A673 (cell line): ENCODE results near the gene UGT1A4. TPM values are rescaled to one million over a fixed set of nuclear protein-coding genes. Genes with fewer than 3 reads are reported as not detected.

Experiments
- BruUV-seq: library from RNA; stranded (reverse); fragments of 400-500 nt; replicated peaks from 2 replicates; lab custom pipeline; 2021; lab: Mats Ljungman, UMichigan
- CTCF ChIA-PET: fragments of 300-600 bp; sonication (Branson Sonifier 250); formaldehyde crosslinking; loops from one replicate; lab custom pipeline; 2022; ENCODE audit warnings: antibody characterized with exemption; lab: Charles Lee
- POLR2A ChIA-PET: fragments of 300-600 bp; sonication (Branson Sonifier 250); formaldehyde crosslinking; loops from one replicate; lab custom pipeline; 2022; ENCODE audit warnings: antibody characterized with exemption; ENCODE audit not compliant: low non-redundant PET; lab: Charles Lee
- DNase-seq: peaks from one replicate; pipeline ENCODE4 v3.0.0-alpha.2; 2015; ENCODE audit warnings: low spot score
- H3K27ac ChIP-seq: fragments of 200-600 bp; sonication (generic); 2 replicates; pipeline ENCODE4 v1.5.1; 2016; ENCODE audit warnings: mixed run types, low read depth, mild to moderate bottlenecking, mixed read lengths, antibody characterized with exemption, low read length; ENCODE audit not compliant: poor library complexity, severe bottlenecking
- H3K27me3 ChIP-seq: fragments of 200-600 bp; sonication (generic); replicated peaks from 2 replicates; pipeline ENCODE4 v1.6.1; 2017; ENCODE audit warnings: mixed run types, low read depth, mild to moderate bottlenecking, mixed read lengths, antibody characterized with exemption, low read length; ENCODE audit not compliant: insufficient read depth, poor library complexity
- H3K36me3 ChIP-seq: fragments of 200-600 bp; sonication (generic); 2 replicates; pipeline ENCODE4 v1.6.1; 2016; ENCODE audit warnings: mixed run types, mild to moderate bottlenecking, mixed read lengths, antibody characterized with exemption, low read length; ENCODE audit not compliant: insufficient read depth, poor library complexity, severe bottlenecking
- H3K4me1 ChIP-seq: fragments of 200-600 bp; sonication (generic); 2 replicates; pipeline ENCODE4 v1.6.1; 2017; ENCODE audit warnings: mixed run types, mild to moderate bottlenecking, mixed read lengths, antibody characterized with exemption, low read length; ENCODE audit not compliant: insufficient read depth, poor library complexity, severe bottlenecking
- H3K4me3 ChIP-seq: fragments of 200-600 bp; sonication (generic); 2 replicates; pipeline ENCODE4 v1.5.1; 2016; ENCODE audit warnings: low read depth, mixed run types, mild to moderate bottlenecking, mixed read lengths, low read length; ENCODE audit not compliant: poor library complexity, severe bottlenecking
- H3K9me3 ChIP-seq: fragments of 200-600 bp; sonication (generic); 2 replicates; pipeline ENCODE4 v1.6.1; 2016; ENCODE audit warnings: mixed run types, low read depth, mild to moderate bottlenecking, mixed read lengths, antibody characterized with exemption, low read length; ENCODE audit not compliant: poor library complexity, severe bottlenecking
- EZH2 ChIP-seq: fragments of 200-600 bp; sonication (generic); IDR thresholded peaks from 2 replicates; pipeline ENCODE4 v1.6.1; 2017; ENCODE audit warnings: borderline replicate concordance, low read depth, mild to moderate bottlenecking, mixed read lengths, antibody characterized with exemption, low read length; ENCODE audit not compliant: poor library complexity, severe bottlenecking
- intact Hi-C: fragments of 100-400 bp; cut with micrococcal nuclease; formaldehyde crosslinking; loops from one replicate; pipeline ENCODE4 v1.10.0; 2022; ENCODE audit not compliant: unreplicated experiment
- total RNA-seq: library from RNA; stranded (reverse); gene quantifications from 2 replicates; pipeline ENCODE4 v1.2.3, GENCODE V29; 2021
- TF ChIP-seq, protein P1 (sequence below): fragments of 300-800, 200-600 bp; sonication (generic); conservative IDR thresholded peaks from 2 replicates; pipeline ENCODE4 v1.5.1; 2017; ENCODE audit warnings: low read depth, mild to moderate bottlenecking, antibody characterized with exemption, low read length, moderate library complexity, mixed read lengths

The UGT1A4 gene
- total RNA-seq, 1 experiment from 2014 or later = 0.11 TPM

DNA sequence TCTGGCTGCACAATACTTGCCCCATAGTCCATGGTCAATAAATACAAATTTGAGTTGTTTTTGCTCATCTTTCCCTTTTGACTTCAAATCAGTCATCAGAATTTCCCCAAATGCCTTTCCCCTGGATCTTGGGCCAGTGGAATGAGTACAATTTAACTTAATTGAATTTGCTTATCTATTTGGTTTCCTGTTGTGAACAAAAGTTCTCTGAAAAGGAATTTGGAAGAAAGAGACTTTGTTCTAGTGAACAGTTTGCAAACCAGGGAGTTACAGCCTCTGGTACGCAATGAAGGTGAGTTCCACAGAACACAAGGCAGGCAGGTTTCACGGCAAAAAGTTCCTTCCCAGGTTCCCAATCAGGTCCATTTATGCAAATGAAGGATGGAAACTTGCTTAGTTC is 40.3 kb downstream of the UGT1A4 start:
- intact Hi-C loops = no loop called here
- ChIA-PET CTCF (no interaction called here), POLR2A (no interaction called here)
- TF ChIP-seq, protein P1, sequence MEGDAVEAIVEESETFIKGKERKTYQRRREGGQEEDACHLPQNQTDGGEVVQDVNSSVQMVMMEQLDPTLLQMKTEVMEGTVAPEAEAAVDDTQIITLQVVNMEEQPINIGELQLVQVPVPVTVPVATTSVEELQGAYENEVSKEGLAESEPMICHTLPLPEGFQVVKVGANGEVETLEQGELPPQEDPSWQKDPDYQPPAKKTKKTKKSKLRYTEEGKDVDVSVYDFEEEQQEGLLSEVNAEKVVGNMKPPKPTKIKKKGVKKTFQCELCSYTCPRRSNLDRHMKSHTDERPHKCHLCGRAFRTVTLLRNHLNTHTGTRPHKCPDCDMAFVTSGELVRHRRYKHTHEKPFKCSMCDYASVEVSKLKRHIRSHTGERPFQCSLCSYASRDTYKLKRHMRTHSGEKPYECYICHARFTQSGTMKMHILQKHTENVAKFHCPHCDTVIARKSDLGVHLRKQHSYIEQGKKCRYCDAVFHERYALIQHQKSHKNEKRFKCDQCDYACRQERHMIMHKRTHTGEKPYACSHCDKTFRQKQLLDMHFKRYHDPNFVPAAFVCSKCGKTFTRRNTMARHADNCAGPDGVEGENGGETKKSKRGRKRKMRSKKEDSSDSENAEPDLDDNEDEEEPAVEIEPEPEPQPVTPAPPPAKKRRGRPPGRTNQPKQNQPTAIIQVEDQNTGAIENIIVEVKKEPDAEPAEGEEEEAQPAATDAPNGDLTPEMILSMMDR = no peak
- TF ChIP-seq EZH2 = no peak
- H3K36me3 ChIP-seq = no peaks in the 10 kb centered on the region
- no TSS peak for BruUV-seq
- no peak overlapping the region for H3K4me3 ChIP-seq
- H3K9me3 ChIP-seq = no peaks in the 10 kb centered on the region
- H3K27ac ChIP-seq = no peak overlapping the region
- no peaks in the 10 kb centered on the region for H3K27me3 ChIP-seq
- H3K4me1 ChIP-seq = no peaks in the 10 kb centered on the region
- no peak for DNase-seq

GRCh38 chr2:233760043-233760442 is 41.5 kb downstream of the UGT1A4 start, which contains the start of gene UGT1A1:
UGT1A1 (plus strand) TSS chr2:233760270; CDS start chr2:233760288, 18 bp downstream.
- Histone ChIP-seq H3K27me3 (no peaks in the 10 kb centered on the region), H3K4me1 (no peaks in the 10 kb centered on the region), H3K27ac (no peak within 1 kb of the TSS), H3K36me3 (no peaks in the 10 kb centered on the region), H3K4me3 (no peak within 1 kb of the TSS), H3K9me3 (no peaks in the 10 kb centered on the region)
- no peak for TF ChIP-seq EZH2
- TF ChIP-seq, protein P1 = no peak
- BruUV-seq = no TSS peak
- intact Hi-C loops = no loop called here
- no peak for DNase-seq
- POLR2A ChIA-PET = no interaction called here
- CTCF ChIA-PET = no interaction called here

- Histone ChIP-seq H3K4me3 (no peak overlapping the region), H3K27me3 (no peaks in the 10 kb centered on the region), H3K36me3 (no peaks in the 10 kb centered on the region), H3K9me3 (no peaks in the 10 kb centered on the region), H3K27ac (no peak overlapping the region), H3K4me1 (no peaks in the 10 kb centered on the region)
- CTCF ChIA-PET = no interaction called here
- BruUV-seq = no TSS peak
- intact Hi-C loops = no loop called here
- DNase-seq = no peak
- TF ChIP-seq EZH2 = no peak
- TF ChIP-seq, protein P1 = no peak
- POLR2A ChIA-PET = no interaction called here
Measured at GRCh38 chr2:233761040-233761769, 42.7 kb downstream of the UGT1A4 start.
